Stimulated activated CD4-positive, alpha-beta T cell treated with anti-CD3 and anti-CD28 coated beads, Interleukin-1b, Interleukin-23, amount 100 ng/mL, for 1 hour (primary cell): ENCODE measurements around the gene FMO5.

Experiments
- DNase-seq, 2 donors: peaks; one replicate each; pipeline ENCODE4 v3.0.0-alpha.2; 2020; ENCODE audit warnings: low read depth in 2 of 2

The FMO5 gene, protein sequence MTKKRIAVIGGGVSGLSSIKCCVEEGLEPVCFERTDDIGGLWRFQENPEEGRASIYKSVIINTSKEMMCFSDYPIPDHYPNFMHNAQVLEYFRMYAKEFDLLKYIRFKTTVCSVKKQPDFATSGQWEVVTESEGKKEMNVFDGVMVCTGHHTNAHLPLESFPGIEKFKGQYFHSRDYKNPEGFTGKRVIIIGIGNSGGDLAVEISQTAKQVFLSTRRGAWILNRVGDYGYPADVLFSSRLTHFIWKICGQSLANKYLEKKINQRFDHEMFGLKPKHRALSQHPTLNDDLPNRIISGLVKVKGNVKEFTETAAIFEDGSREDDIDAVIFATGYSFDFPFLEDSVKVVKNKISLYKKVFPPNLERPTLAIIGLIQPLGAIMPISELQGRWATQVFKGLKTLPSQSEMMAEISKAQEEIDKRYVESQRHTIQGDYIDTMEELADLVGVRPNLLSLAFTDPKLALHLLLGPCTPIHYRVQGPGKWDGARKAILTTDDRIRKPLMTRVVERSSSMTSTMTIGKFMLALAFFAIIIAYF

GRCh38 chr1:147225193-147225730 is at the start of gene FMO5:
TSS of gene FMO5 (minus strand) at chr1:147225339. CDS start at chr1:147225029, 310 bp downstream.
- no peak for DNase-seq

GRCh38 chr1:147273409-147274336 is 48.5 kb upstream of the FMO5 start:
- DNase-seq: no peak

GRCh38 chr1:147272042-147272441 is 46.9 kb upstream of the FMO5 start:
- DNase-seq: no peak

DNA sequence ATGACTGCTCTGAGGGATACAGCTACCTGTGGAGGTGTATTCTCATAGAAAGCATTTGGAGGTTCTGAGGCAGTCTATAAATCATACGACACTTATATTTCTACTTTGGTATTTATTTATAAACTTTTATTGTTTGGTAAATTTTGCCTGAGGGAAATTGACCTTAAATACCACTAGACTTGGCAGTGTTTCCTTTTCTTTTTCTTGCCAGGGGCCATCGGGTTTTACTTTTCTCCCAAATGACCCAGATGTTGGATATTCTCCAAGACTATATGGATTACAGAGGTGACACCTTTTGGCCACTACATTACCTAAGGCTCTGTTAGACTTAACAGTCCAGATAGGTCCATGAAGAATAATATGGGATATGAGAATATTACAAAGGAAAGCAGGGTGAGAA is 45.6 kb upstream of the FMO5 start:
- DNase-seq: no peak

DNA sequence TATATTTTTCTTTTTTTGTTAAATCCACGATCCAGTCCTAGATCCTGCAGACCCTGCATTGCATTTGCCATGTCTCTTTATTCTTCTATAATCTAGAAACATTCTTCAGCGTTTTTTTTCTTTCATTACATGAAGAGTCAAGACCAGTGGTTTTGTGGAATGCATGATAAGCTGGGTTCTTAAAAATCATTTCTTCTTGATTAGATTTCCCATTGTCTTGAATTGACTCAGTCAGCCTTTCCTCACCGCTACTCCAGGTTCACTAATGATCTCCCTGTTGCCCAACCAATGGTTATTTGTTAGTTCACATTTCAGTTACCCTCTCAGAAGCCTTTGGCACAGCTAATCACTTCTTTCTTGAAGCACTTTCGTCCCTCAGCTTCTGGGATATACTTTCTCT is 42.6 kb upstream of the FMO5 start:
- DNase-seq: no peak

DNA sequence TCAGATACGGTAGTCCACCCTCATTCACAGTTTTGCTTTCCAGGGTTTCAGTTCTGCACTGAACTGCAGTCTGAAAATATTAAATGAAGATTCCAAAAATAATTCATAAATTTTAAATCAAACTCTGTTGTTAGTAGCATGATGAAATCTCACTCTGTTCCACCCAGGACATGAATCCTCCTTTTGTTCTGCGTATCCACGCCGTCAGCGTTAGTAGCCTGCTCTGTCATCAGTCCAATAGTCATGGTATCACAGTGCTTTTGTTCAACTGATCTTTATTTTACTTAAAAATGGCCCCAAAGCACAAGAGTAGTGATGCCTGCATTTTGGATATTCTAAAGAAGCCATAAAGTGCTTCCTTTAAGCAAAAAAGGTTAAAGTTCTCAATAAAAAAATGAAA is 41.2 kb upstream of the FMO5 start:
- DNase-seq: no peak

- DNase-seq: no peak
Measured at GRCh38 chr1:147264158-147264768, 39.1 kb upstream of the FMO5 start.

DNA sequence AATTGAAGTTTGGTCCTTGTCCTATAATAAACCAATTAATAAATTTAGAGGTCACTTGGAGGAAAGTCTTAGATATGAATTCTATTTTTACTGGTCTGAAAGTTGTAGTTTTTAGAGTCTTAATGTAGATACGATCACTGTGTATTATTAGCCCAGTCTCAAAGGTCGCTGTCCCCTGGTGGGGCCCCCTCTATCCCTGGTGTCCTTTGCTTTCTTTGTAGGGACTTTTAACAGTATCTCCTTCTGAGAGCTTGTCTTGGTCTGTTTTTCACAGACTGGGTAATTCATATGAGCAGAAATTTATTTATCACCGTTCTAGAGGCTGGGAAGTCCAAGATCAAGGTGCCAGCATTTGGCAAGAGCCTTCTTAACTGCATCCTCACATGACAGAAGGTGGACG is 35.8 kb upstream of the FMO5 start:
- DNase-seq: no peak

GRCh38 chr1:147252540-147252939 is 27.4 kb upstream of the FMO5 start:
- no peak for DNase-seq

DNA sequence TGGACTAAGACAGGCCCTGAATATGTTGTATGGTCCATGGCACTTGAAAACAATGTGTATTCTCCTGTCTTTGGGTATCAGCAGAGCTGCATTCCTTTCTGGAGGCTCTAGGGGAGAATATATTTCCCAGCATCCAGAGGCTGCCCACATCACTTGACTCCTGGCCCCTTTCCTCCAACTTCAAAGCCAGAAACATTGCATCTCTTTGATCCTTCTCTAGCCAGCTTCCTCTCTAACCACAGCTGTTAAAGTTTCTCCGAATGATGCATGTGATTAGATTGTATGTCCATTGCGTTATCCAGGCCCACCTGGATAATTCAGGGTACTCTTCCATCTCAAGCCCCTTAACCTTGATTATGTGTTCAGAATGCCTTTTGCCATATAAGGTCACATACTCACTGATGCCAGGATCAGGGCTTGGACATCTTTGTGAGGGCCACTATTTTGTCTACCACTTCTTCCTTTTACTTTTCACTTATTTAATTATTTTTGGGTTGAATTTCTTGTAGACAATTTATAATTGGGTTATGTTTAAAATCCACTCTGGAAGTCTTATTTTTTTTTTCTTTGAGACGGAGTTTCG is 22.6 kb upstream of the FMO5 start:
- DNase-seq: no peak

GRCh38 chr1:147246910-147247655 is 21.9 kb upstream of the FMO5 start:
- no peak for DNase-seq

DNA sequence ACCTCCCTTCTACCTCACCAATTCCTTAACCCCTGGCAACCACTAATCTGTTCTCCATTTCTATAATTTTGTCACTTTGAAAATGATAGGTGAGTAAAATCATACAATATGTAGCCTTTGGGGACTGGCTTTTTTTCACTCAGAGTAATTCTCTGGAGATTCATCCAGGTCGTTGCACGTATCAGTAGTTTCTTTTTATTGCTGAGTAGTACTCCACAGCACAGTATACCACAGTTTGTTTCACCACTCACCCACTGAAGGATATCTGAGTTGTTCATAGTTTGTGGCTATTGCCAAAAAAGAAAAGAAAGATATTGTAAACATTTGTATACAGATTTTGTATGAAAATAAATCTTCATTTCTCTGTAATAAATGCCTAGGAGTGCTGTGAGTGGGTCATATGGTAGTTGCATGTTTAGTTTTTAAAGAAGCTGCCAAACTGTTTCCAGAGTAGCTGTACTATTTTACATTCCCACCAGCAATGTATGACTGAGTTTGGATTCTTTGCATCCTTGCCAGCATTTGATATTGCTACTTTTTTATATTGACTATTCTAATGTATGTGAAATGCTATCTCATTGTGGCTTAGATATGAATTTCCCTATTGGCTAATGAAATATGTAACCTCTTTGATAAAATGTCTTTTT is 21.0 kb upstream of the FMO5 start:
- no peak for DNase-seq

- no peak for DNase-seq
Measured at GRCh38 chr1:147245586-147246021, 20.5 kb upstream of the FMO5 start.

DNA sequence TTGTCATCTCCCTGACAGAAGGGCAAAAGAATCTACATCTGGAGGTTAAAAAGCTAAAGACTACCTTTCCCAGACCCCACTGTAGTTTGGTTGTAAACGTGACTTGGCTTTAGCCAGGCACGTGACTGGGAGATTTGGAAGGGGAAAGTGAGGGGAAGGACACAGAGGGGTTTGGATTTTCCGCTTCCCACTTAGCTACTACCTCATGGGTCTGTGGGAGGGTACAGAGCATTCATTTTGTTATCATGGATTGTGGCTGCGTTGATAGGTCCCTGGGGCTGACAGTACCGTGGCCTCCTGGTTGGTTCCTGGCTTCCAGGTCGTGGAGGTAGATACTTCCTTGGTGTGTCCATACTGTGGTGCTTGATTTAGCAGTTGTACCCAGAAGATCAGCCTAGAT is 20.0 kb upstream of the FMO5 start:
- no peak for DNase-seq

DNA sequence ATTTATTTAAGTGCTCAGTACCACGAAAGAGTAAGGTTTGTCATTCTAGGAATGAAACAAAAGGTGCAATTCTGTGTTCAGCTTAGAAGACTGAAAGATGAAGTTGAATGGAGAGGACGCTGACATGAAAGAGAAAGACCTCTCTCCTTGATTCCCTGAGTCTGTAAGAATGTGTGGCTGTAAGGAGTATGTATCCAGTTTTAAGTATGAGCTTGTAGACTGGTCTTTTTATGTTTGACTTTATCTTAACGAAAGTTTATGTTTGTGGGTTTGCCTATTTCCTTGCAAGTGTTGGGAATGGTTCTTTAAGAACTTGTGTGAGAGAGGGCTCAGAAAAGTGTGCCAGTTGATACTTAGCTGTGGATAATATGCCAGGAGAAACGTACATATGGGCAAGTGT is 18.7 kb upstream of the FMO5 start:
- DNase-seq: no peak

GRCh38 chr1:147243228-147243685 is 18.1 kb upstream of the FMO5 start:
- no peak for DNase-seq

- DNase-seq: peak; percentile 83 to 89
Measured at GRCh38 chr1:147242449-147243227, 17.5 kb upstream of the FMO5 start, which contains the start of gene CHD1L. TSS of gene CHD1L (plus strand) at chr1:147242684. CDS start at chr1:147242704, 20 bp downstream.

- DNase-seq: no peak
Measured at GRCh38 chr1:147241934-147242448, 16.9 kb upstream of the FMO5 start.
